HG03432 (cell line): Measurements from ENCODE around the gene SNX27.

Source experiments
- ATAC-seq: cut with Tn5 transposase; IDR thresholded peaks from one replicate; pipeline ENCODE4 v1.9.1; 2021; ENCODE audit warnings: mild to moderate bottlenecking, moderate library complexity; ENCODE audit not compliant: unreplicated experiment

Gene SNX27

GRCh38 chr1:151611832-151612500 lies at the start of gene SNX27:
TSS of gene SNX27 (plus strand) at chr1:151612050. CDS start at chr1:151612202, 152 bp downstream.
- ATAC-seq: peak; percentile 92

- no peak for ATAC-seq
Measured at GRCh38 chr1:151562661-151563060, 49.2 kb upstream of the SNX27 start.

GRCh38 chr1:151563376-151563775 lies 48.5 kb upstream of the SNX27 start:
- no peak for ATAC-seq

GRCh38 chr1:151565502-151566189 lies 46.2 kb upstream of the SNX27 start:
- ATAC-seq: no peak

- no peak for ATAC-seq
Measured at GRCh38 chr1:151568626-151569088, 43.2 kb upstream of the SNX27 start.

GRCh38 chr1:151570819-151571218 lies 41.0 kb upstream of the SNX27 start:
- no peak for ATAC-seq

- no peak for ATAC-seq
Measured at GRCh38 chr1:151574575-151575529, 37.0 kb upstream of the SNX27 start.

- ATAC-seq: no peak
Measured at GRCh38 chr1:151577173-151577572, 34.7 kb upstream of the SNX27 start.

- no peak for ATAC-seq
Measured at GRCh38 chr1:151578941-151579340, 32.9 kb upstream of the SNX27 start.

- ATAC-seq: no peak
Measured at GRCh38 chr1:151579436-151580225, 32.2 kb upstream of the SNX27 start.

GRCh38 chr1:151581451-151581850 lies 30.4 kb upstream of the SNX27 start:
- no peak for ATAC-seq

- no peak for ATAC-seq
Measured at GRCh38 chr1:151581921-151582320, 29.9 kb upstream of the SNX27 start.

- ATAC-seq: no peak
Measured at GRCh38 chr1:151583796-151584195, 28.1 kb upstream of the SNX27 start.

GRCh38 chr1:151584278-151584677 lies 27.6 kb upstream of the SNX27 start:
- no peak for ATAC-seq

GRCh38 chr1:151584780-151585179 lies 27.1 kb upstream of the SNX27 start:
- ATAC-seq: no peak

- ATAC-seq: peak; percentile 80
Measured at GRCh38 chr1:151585622-151586021, 26.2 kb upstream of the SNX27 start.

GRCh38 chr1:151590961-151591360 lies 20.9 kb upstream of the SNX27 start:
- no peak for ATAC-seq

- ATAC-seq: no peak
Measured at GRCh38 chr1:151593730-151594129, 18.1 kb upstream of the SNX27 start.

GRCh38 chr1:151594143-151594625 lies 17.7 kb upstream of the SNX27 start:
- ATAC-seq: no peak
